Psoas muscle (tissue), 8 donors: ENCODE data around the gene DDAH1. TPM values are rescaled to one million over a fixed set of nuclear protein-coding genes. Genes with fewer than 3 reads are reported as not detected.

Experiments
- ATAC-seq, 4 donors: fragments of 200-7000 bp; cut with Tn5 transposase; one replicate each; pipeline ENCODE4 v1.9.1; 2020; ENCODE audit warnings: moderate library complexity in 3 of 4, mild to moderate bottlenecking in 2 of 4
- DNase-seq, 2 donors: peaks; one replicate each; pipeline ENCODE4 v3.0.0-alpha.2; 2020
- H3K27ac ChIP-seq: fragments of 200-600 bp; one replicate; pipeline ENCODE4 v1.8.0; 2022
- H3K27me3 ChIP-seq, 3 donors: fragments of 200-600 bp in 1 of 3; one replicate each; pipeline versions ENCODE4 v1.6.1 to v1.8.0; 2013 to 2022; ENCODE audit warnings: low read length in 2 of 3, mild to moderate bottlenecking in 2 of 3, moderate library complexity in 1 of 3; ENCODE audit not compliant: insufficient read depth in 3 of 3
- H3K36me3 ChIP-seq, 2 donors: fragments of 200-600 bp in 1 of 2; one replicate each; pipeline versions ENCODE4 v1.6.1 to v1.8.0; 2013 to 2022; ENCODE audit warnings: low read depth in 1 of 2, mild to moderate bottlenecking in 1 of 2, moderate library complexity in 1 of 2; ENCODE audit not compliant: insufficient read depth in 1 of 2
- H3K4me1 ChIP-seq: fragments of 200-600 bp; one replicate; pipeline ENCODE4 v1.8.0; 2022
- H3K4me3 ChIP-seq: fragments of 200-600 bp; one replicate; pipeline ENCODE4 v1.8.0; 2022; ENCODE audit warnings: mild to moderate bottlenecking
- H3K9me3 ChIP-seq: fragments of 200-600 bp; one replicate; pipeline ENCODE4 v1.8.0; 2022
- WGBS, 3 donors: extraction: QIAGEN DNeasy Blood & Tissue Kit; methylation state at CpG; one replicate each; pipeline versions ENCODE4 v1.1.6 to v1.1.7; 2013; 5-methylcytosine and 5-hydroxymethylcytosine counted together
- intact Hi-C, 2 donors: fragments of 100-400 bp; cut with DNase I; formaldehyde crosslinking; loops; one replicate each; pipeline versions ENCODE4 v1.11.0 to v1.14.2; 2022
- polyA plus RNA-seq, 3 donors: library from polyadenylated mRNA; stranded (reverse); fragments of 200-250 nt; gene quantifications; one replicate each; pipeline ENCODE4 v1.2.3, GENCODE V29; 2013
- total RNA-seq, 4 donors: library from RNA; stranded (reverse); fragmentation: NEBNext Ultra II Directional in 2 of 4; extraction: Animal tissue kit (Norgen Biotek cat#: 25700) in 2 of 4; gene quantifications; one replicate each; pipeline versions ENCODE4 v1.2.1 to v1.2.4, GENCODE V29; 2021 to 2023
- TF ChIP-seq, protein P1 (sequence below): fragments of 200-600 bp; IDR thresholded peaks from one replicate; pipeline ENCODE4 v1.8.0; 2022; ENCODE audit warnings: antibody characterized with exemption
- donor health status: healthy with polysubstance abuse.
- donor health status: DM: no; HTN: no; CAD: no; lungs with moderate emphysema.
- donor health status: Bipolar disorder and iron deficiency.
- donor health status: healthy.
- donor health status: DM: yes; HTN: yes; CAD: no.
- donor health status: DM: no; HTN: no; CAD: no.
- donor health status: DM: no; HTN: no; CAD: no.
- donor health status: DM: yes; HTN: yes; CAD: no.

DDAH1 gene
- total and polyA plus RNA-seq, 7 donors = 2.1 to 53.6 (median 8.2) TPM

GRCh38 chr1:85368073-85368770 lies 96.7 kb downstream of the DDAH1 start:
- H3K4me3 ChIP-seq = no peak overlapping the region
- no peak overlapping the region for H3K27ac ChIP-seq
- intact Hi-C loops = no loop called here
- TF ChIP-seq, protein P1, sequence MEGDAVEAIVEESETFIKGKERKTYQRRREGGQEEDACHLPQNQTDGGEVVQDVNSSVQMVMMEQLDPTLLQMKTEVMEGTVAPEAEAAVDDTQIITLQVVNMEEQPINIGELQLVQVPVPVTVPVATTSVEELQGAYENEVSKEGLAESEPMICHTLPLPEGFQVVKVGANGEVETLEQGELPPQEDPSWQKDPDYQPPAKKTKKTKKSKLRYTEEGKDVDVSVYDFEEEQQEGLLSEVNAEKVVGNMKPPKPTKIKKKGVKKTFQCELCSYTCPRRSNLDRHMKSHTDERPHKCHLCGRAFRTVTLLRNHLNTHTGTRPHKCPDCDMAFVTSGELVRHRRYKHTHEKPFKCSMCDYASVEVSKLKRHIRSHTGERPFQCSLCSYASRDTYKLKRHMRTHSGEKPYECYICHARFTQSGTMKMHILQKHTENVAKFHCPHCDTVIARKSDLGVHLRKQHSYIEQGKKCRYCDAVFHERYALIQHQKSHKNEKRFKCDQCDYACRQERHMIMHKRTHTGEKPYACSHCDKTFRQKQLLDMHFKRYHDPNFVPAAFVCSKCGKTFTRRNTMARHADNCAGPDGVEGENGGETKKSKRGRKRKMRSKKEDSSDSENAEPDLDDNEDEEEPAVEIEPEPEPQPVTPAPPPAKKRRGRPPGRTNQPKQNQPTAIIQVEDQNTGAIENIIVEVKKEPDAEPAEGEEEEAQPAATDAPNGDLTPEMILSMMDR = no peak
- WGBS, 3 donors = 54 to 68% (median 59%) methylated on average over 6 of the region's 6 CpGs
- H3K4me1 ChIP-seq = peaks cover 9% of the 10 kb centered on the region
- ATAC-seq (no peak), DNase-seq (no peak)
- no peaks in the 10 kb centered on the region for H3K36me3 ChIP-seq
- no peaks in the 10 kb centered on the region for H3K27me3 ChIP-seq
- no peaks in the 10 kb centered on the region for H3K9me3 ChIP-seq

GRCh38 chr1:85366391-85367170 lies 98.4 kb downstream of the DDAH1 start:
- H3K4me3 ChIP-seq = no peak overlapping the region
- no peaks in the 10 kb centered on the region for H3K27me3 ChIP-seq
- ATAC-seq = no peak
- intact Hi-C loops = no loop called here
- TF ChIP-seq, protein P1 = no peak
- no peaks in the 10 kb centered on the region for H3K36me3 ChIP-seq
- H3K4me1 ChIP-seq = peaks cover 9% of the 10 kb centered on the region
- 55 to 65% (median 56%) methylated on average over 3 of the region's 3 CpGs for WGBS, 3 donors
- no peak overlapping the region for H3K27ac ChIP-seq
- H3K9me3 ChIP-seq = no peaks in the 10 kb centered on the region
- DNase-seq = no peak

- peaks cover 10% of the 10 kb centered on the region for H3K4me1 ChIP-seq
- TF ChIP-seq, protein P1 = no peak
- intact Hi-C loops = no loop called here
- H3K4me3 ChIP-seq = no peak overlapping the region
- 82 to 85% (median 84%) methylated on average over 3 of the region's 3 CpGs for WGBS, 3 donors
- H3K27ac ChIP-seq = no peak overlapping the region
- no peaks in the 10 kb centered on the region for H3K27me3 ChIP-seq
- H3K36me3 ChIP-seq = no peaks in the 10 kb centered on the region
- H3K9me3 ChIP-seq = no peaks in the 10 kb centered on the region
- DNase-seq (no peak), ATAC-seq (no peak)
Observed at GRCh38 chr1:85365851-85366250, 99.1 kb downstream of the DDAH1 start.

- ATAC-seq = peak in 2 of 4 donors; percentile 21
- Histone ChIP-seq H3K27me3 (no peaks in the 10 kb centered on the region), H3K4me1 (peaks cover 20% of the 10 kb centered on the region), H3K27ac (no peak overlapping the region), H3K36me3 (no peaks in the 10 kb centered on the region), H3K4me3 (no peak overlapping the region), H3K9me3 (no peaks in the 10 kb centered on the region)
- no peak for DNase-seq
- intact Hi-C loops = no loop called here
- TF ChIP-seq, protein P1 = no peak
Observed at GRCh38 chr1:85363521-85363920, 101.4 kb downstream of the DDAH1 start.
